ENCODE data around the gene CFH.
"Not testable (repeated sequence)": the region's sequence is repeated elsewhere in the genome, so short reads cannot be mapped to it uniquely, and the experiment has no call there.

Gene CFH

GRCh38 chr1:196765019-196765740 lies 113.3 kb downstream of the CFH start:
- DNase-seq (ENCODE audit: low read depth in 3 of 3, low spot score in 1 of 3) = not testable (repeated sequence)

GRCh38 chr1:196769823-196770222 lies 118.0 kb downstream of the CFH start:
- DNase-seq (ENCODE audit: low read depth in 3 of 3, low spot score in 1 of 3) = not testable (repeated sequence)

GRCh38 chr1:196773713-196774112 lies 121.9 kb downstream of the CFH start:
- no peak for DNase-seq (ENCODE audit: low read depth in 3 of 3, low spot score in 1 of 3)

- no peak for DNase-seq (ENCODE audit: low read depth in 3 of 3, low spot score in 1 of 3)
These were observed 122.3 kb downstream of the CFH start for GRCh38 chr1:196774175-196774574.

- DNase-seq (ENCODE audit: low read depth in 3 of 3, low spot score in 1 of 3) = no peak
These were observed 122.8 kb downstream of the CFH start, which contains the start of gene CFHR3 for GRCh38 chr1:196774603-196775002. CFHR3 (plus strand) TSS chr1:196774840; CDS start chr1:196774887, 47 bp downstream.

- no peak for DNase-seq (ENCODE audit: low read depth in 3 of 3, low spot score in 1 of 3)
These were observed 125.8 kb downstream of the CFH start for GRCh38 chr1:196777603-196778002.

- no peak for DNase-seq (ENCODE audit: low read depth in 3 of 3, low spot score in 1 of 3)
These were observed 127.2 kb downstream of the CFH start for GRCh38 chr1:196779093-196779492.

GRCh38 chr1:196791252-196791651 lies 139.4 kb downstream of the CFH start:
- DNase-seq (ENCODE audit: low read depth in 3 of 3, low spot score in 1 of 3) = not testable (repeated sequence)

- DNase-seq (ENCODE audit: low read depth in 3 of 3, low spot score in 1 of 3) = not testable (repeated sequence)
These were observed 142.3 kb downstream of the CFH start for GRCh38 chr1:196794103-196794502.
